CD4-positive, CD25-positive, alpha-beta regulatory T cell (primary cell): ENCODE data around the gene RAB3IL1. TPM values are rescaled to one million over a fixed set of nuclear protein-coding genes. Genes with fewer than 3 reads are reported as not detected.

Source experiments
- ATAC-seq, 2 donors: fragments of 150-1000 bp; cut with Tn5 transposase; one replicate each; pipeline ENCODE4 v1.10.0; 2021; ENCODE audit warnings: low read depth in 2 of 2, moderate number of reproducible peaks in 2 of 2, moderate library complexity in 1 of 2
- DNase-seq, 3 donors: peaks; one replicate each; pipeline versions ENCODE4 v3.0.0 to v3.0.0-alpha.2; 2012 to 2022; ENCODE audit warnings: mixed read lengths in 1 of 3
- H3K27ac ChIP-seq: one replicate; pipeline ENCODE4 v1.7.0; 2013; ENCODE audit warnings: mild to moderate bottlenecking, low read length; ENCODE audit not compliant: insufficient read depth, poor library complexity, severe bottlenecking
- H3K27me3 ChIP-seq: one replicate; pipeline ENCODE4 v1.7.0; 2013; ENCODE audit warnings: low read length; ENCODE audit not compliant: control insufficient read depth, insufficient read depth
- H3K36me3 ChIP-seq: one replicate; pipeline ENCODE4 v1.7.0; 2013; ENCODE audit warnings: mild to moderate bottlenecking, low read length, moderate library complexity; ENCODE audit not compliant: control insufficient read depth, insufficient read depth
- H3K4me1 ChIP-seq: 2 replicates; pipeline ENCODE4 v1.7.0; 2013; ENCODE audit warnings: mild to moderate bottlenecking, low read length; ENCODE audit not compliant: insufficient read depth, control insufficient read depth, poor library complexity, severe bottlenecking
- H3K4me3 ChIP-seq: one replicate; pipeline ENCODE4 v1.7.0; 2013; ENCODE audit warnings: low read depth, mild to moderate bottlenecking, low read length, moderate library complexity
- H3K9me3 ChIP-seq, 2 experiments: 1 replicate in 1 of 2; 2 replicates in 1 of 2; pipeline ENCODE4 v1.7.0; 2013; ENCODE audit warnings: low read length in 2 of 2, mild to moderate bottlenecking in 1 of 2, moderate library complexity in 1 of 2; ENCODE audit not compliant: control insufficient read depth in 2 of 2
- H3K27ac Mint-ChIP-seq, 3 donors: one replicate each; pipeline ENCODE4 v1.8.0; 2020 to 2022; ENCODE audit warnings: mild to moderate bottlenecking in 3 of 3, mixed read lengths in 3 of 3, moderate library complexity in 2 of 3
- H3K27me3 Mint-ChIP-seq: one replicate; pipeline ENCODE4 v1.8.0; 2022; ENCODE audit warnings: mild to moderate bottlenecking, mixed read lengths
- H3K36me3 Mint-ChIP-seq: one replicate; pipeline ENCODE4 v1.8.0; 2020; ENCODE audit warnings: mixed read lengths
- H3K4me1 Mint-ChIP-seq, 4 donors: one replicate each; pipeline ENCODE4 v1.8.0; 2020 to 2022; ENCODE audit warnings: mixed read lengths in 4 of 4, mild to moderate bottlenecking in 1 of 4
- H3K4me3 Mint-ChIP-seq, 4 donors: one replicate each; pipeline ENCODE4 v1.8.0; 2020 to 2022; ENCODE audit warnings: mild to moderate bottlenecking in 4 of 4, mixed read lengths in 4 of 4, moderate library complexity in 3 of 4
- H3K9me3 Mint-ChIP-seq, 7 donors: one replicate each; pipeline ENCODE4 v1.8.0; 2020 to 2022; ENCODE audit warnings: mixed read lengths in 7 of 7, mild to moderate bottlenecking in 3 of 7, moderate library complexity in 2 of 7
- polyA plus RNA-seq, 4 donors: library from polyadenylated mRNA; unstranded; fragments of 300-500 nt; fragmentation: Illumina TruSeq; gene quantifications; one replicate each; pipeline ENCODE4 v1.2.3, GENCODE V29; 2021
- total RNA-seq: library from RNA; stranded (reverse); gene quantifications from one replicate; pipeline ENCODE4 v1.2.3, GENCODE V29; 2022

RAB3IL1 gene
- total and polyA plus RNA-seq, 5 donors from 2014 or later = not detected

DNA sequence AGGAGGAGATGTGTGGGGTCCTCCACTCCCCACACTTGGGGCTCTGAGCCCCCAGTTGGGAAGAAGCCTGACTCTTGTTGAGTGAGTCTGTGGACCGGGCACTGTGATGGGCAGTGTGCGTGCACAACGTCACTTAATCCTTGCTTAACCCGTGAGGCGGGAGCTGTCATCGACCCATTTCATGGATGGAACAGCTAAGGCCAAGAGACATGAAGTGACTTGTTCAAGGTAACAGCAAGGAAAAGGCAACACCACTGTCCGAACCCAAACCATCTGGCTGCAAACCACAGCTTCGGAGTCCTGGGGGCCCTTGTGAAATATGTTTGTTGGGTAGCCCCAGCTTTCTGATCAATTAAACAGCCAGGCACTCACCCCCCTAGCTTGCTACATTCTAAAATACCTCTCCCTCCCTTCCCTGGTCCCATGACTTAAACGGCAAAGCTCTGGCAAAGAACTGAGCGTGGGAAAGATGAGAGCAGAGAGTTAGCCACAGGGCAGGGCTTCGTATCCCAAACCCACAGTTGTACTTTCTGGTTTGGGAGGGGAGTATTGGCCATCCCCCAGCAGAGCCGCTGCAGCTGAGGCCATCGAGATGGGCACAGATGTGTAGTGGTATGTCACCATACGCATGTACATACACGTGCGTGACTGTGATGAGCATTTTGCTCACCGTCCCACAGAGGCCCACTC, 63.0 kb downstream of the RAB3IL1 start:
- Mint-ChIP-seq H3K27ac (no peak overlapping the region), H3K9me3 (peaks cover 0 to 1% (median 0%) of the 10 kb centered on the region in 7 donors), H3K4me3 (no peak overlapping the region), H3K27me3 (no peaks in the 10 kb centered on the region), H3K36me3 (no peaks in the 10 kb centered on the region), H3K4me1 (no peaks in the 10 kb centered on the region)
- Histone ChIP-seq H3K4me1 (no peaks in the 10 kb centered on the region), H3K27ac (no peak overlapping the region), H3K27me3 (no peaks in the 10 kb centered on the region), H3K9me3 (no peaks in the 10 kb centered on the region), H3K36me3 (no peaks in the 10 kb centered on the region), H3K4me3 (no peak overlapping the region)
- no peak for DNase-seq
- no peak for ATAC-seq

DNA sequence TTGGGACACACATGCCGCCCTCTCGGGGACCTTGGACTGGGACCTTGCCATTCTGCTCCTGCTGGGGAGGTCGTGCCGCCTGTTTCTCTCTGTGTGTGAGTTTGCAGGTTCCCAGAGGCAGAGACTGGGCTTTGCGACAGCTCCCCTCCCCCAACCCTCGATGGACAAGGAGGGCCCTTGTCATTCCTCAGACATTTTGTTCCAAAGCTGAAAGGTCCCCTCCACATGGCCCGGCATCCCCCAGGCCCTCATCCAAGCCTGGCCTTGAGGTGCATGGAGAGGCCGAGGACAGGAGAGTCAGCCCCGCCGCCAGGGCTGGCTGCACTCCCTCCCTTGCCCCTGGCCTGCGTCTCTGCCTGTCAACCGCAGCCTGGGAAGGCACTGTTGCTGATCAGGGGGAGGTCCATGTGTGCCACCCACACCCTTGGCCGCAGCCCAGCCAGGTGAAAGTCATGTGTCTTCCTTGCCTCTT, 63.6 kb downstream of the RAB3IL1 start:
- H3K36me3 ChIP-seq = no peaks in the 10 kb centered on the region
- no peaks in the 10 kb centered on the region for H3K27me3 ChIP-seq
- no peak overlapping the region for H3K27ac ChIP-seq
- no peaks in the 10 kb centered on the region for H3K4me1 Mint-ChIP-seq
- H3K4me1 ChIP-seq = no peaks in the 10 kb centered on the region
- H3K36me3 Mint-ChIP-seq = no peaks in the 10 kb centered on the region
- H3K4me3 ChIP-seq = no peak overlapping the region
- no peak overlapping the region for H3K27ac Mint-ChIP-seq
- peaks cover 0 to 1% (median 0%) of the 10 kb centered on the region in 7 donors for H3K9me3 Mint-ChIP-seq
- no peaks in the 10 kb centered on the region for H3K27me3 Mint-ChIP-seq
- no peak for DNase-seq
- no peak overlapping the region for H3K4me3 Mint-ChIP-seq
- no peak for ATAC-seq
- no peaks in the 10 kb centered on the region for H3K9me3 ChIP-seq

DNA sequence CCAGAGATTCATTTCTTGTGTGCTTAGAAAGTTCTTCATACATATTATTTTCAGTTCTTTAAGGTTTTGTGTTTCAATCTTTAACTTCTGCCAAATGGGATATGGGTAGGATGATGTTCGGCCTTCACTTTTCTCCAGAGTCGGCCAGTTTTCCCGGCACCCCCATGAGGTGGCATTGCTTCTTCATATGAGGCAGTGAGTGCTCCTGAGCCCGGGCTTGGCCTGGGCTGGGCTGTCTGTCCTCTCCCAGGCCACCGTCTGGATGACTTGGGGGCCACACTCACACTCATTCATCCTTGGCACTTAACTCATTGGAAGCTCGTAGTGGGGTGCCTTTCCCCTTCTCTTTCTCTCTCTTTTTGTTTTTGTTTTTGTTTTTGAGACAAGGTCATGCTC, 65.5 kb downstream of the RAB3IL1 start:
- DNase-seq = no peak
- Histone ChIP-seq H3K27ac (no peak overlapping the region), H3K4me1 (no peaks in the 10 kb centered on the region), H3K36me3 (no peaks in the 10 kb centered on the region), H3K27me3 (no peaks in the 10 kb centered on the region), H3K4me3 (no peak overlapping the region), H3K9me3 (no peaks in the 10 kb centered on the region)
- Mint-ChIP-seq H3K27ac (no peak overlapping the region), H3K27me3 (no peaks in the 10 kb centered on the region), H3K4me3 (no peak overlapping the region), H3K4me1 (no peaks in the 10 kb centered on the region), H3K36me3 (no peaks in the 10 kb centered on the region), H3K9me3 (peaks cover 0 to 1% (median 0%) of the 10 kb centered on the region in 7 donors)
- ATAC-seq = no peak

DNA sequence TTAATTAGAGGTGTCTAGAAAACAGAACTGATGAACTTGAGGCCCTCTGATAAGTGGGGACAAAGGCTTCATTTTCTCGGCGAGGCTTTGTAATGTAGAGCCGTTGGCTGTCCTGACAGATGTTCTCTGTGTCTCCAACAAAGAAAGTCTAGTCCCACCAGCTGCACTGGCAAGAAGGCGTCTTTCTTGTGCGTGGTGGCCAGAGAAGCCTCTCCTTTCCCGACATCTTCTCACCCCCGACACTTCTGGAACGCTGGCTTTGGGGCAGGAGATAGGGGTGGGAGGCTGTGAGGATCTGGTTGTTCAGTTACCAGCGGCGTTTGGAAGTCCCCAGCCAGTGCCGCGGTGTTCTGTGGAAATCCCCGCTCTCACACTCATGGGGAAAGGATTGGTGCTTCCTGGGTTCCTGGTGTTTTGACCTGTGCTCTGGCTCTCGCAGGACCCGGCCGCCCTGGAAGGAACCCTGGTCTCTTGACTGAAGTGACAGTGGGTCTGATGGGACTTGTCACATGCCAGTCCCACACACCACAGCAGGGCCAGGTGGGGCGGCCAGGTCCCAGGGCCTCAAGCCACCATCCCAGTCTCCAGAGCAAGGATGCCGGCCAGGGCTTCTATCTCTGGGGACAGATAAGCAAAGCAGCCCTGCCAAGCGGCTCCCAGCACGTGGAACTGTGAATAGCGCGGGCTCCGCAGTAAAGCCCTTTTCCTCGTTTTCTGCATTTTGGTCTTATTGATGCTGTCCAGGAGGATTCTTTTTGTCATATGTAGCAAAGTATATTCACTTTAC, 66.1 kb downstream of the RAB3IL1 start:
- Histone ChIP-seq H3K9me3 (no peaks in the 10 kb centered on the region), H3K27me3 (no peaks in the 10 kb centered on the region), H3K36me3 (no peaks in the 10 kb centered on the region), H3K4me1 (no peaks in the 10 kb centered on the region), H3K27ac (no peak overlapping the region), H3K4me3 (no peak overlapping the region)
- H3K36me3 Mint-ChIP-seq = no peaks in the 10 kb centered on the region
- ATAC-seq (no peak), DNase-seq (no peak)
- no peaks in the 10 kb centered on the region for H3K27me3 Mint-ChIP-seq
- H3K27ac Mint-ChIP-seq = no peak overlapping the region
- H3K4me1 Mint-ChIP-seq = no peaks in the 10 kb centered on the region
- H3K4me3 Mint-ChIP-seq = no peak overlapping the region
- H3K9me3 Mint-ChIP-seq = peaks cover 0 to 1% (median 0%) of the 10 kb centered on the region in 7 donors

DNA sequence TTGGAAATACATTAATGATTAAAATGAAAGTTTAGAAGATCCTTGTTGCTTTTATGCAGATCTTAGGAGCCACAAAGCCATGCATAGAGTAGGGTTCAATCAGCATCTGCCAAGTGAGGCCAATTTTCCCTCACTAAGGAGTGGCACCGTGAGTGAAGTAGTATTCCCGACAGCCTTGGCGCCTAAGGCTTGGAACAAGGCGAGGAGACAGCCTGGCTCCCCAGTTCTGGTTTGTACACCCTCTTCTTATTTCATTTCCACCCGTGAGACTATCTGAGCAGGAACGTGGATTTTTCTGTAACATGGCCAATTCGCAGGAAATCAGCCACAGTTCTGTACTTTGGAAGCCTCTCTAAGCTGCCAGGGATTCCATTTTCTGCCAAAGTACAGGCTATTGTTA, 66.7 kb downstream of the RAB3IL1 start:
- Histone ChIP-seq H3K9me3 (no peaks in the 10 kb centered on the region), H3K4me3 (no peak overlapping the region), H3K27me3 (no peaks in the 10 kb centered on the region), H3K36me3 (no peaks in the 10 kb centered on the region), H3K4me1 (no peaks in the 10 kb centered on the region), H3K27ac (no peak overlapping the region)
- Mint-ChIP-seq H3K27me3 (no peaks in the 10 kb centered on the region), H3K36me3 (no peaks in the 10 kb centered on the region), H3K4me1 (no peaks in the 10 kb centered on the region), H3K4me3 (no peak overlapping the region), H3K9me3 (peaks cover 0 to 1% (median 0%) of the 10 kb centered on the region in 7 donors), H3K27ac (no peak overlapping the region)
- no peak for ATAC-seq
- DNase-seq = no peak

DNA sequence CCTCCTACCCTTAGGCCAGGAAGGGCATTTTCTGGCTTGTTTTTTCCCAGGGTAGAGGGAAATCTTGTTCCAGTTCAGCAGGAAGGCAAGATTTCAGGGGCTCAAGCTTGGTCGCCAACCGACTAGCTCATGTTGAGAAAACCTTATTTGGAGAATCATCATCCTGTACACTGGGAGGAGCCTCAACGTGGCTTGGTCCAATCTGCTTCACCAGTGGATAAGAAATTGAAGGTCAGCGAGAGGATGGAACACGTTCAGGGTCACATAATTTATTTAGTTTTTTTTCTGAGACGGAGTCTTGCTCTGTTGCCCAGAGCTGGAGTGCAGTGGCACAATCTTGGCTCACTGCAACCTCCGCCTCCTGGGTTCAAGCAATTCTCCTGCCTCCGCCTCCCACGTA, 68.7 kb downstream of the RAB3IL1 start:
- ATAC-seq (no peak), DNase-seq (no peak)
- Mint-ChIP-seq H3K4me3 (no peak overlapping the region), H3K36me3 (no peaks in the 10 kb centered on the region), H3K27me3 (no peaks in the 10 kb centered on the region), H3K4me1 (no peaks in the 10 kb centered on the region), H3K9me3 (peaks cover 0 to 1% (median 0%) of the 10 kb centered on the region in 7 donors), H3K27ac (peak overlapping the region in 1 of 3 donors; percentile 26)
- H3K4me1 ChIP-seq = no peaks in the 10 kb centered on the region
- no peaks in the 10 kb centered on the region for H3K36me3 ChIP-seq
- no peak overlapping the region for H3K27ac ChIP-seq
- H3K27me3 ChIP-seq = no peaks in the 10 kb centered on the region
- H3K4me3 ChIP-seq = no peak overlapping the region
- H3K9me3 ChIP-seq = no peaks in the 10 kb centered on the region

DNA sequence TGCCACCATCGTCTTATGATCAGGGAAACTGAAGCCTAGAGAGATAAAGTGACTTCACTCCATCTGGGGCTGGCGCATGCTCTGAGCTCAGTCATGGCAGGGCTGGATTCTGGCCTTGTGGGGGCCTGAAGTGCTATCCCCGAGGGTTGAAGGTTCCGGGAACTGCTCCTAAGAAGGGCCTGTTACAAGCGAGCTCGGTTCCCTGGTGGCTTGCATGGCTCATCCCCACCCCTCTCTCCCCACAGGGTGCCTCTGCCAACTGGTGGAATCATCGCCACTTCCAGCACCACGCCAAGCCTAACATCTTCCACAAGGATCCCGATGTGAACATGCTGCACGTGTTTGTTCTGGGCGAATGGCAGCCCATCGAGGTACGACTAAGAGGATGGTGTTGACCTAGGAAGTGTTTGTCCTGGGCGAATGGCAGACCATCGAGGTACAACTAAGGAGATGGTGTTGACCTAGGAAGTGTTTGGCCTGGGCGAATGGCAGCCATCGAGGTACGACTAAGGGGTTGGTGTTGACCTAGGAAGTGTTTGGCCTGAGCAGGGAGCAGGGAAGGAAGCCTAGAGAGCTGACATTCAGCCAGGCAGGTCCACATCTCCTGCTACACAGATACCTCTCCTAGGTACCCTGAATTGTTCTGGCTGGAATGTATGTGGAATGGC, 69.3 kb downstream of the RAB3IL1 start:
- H3K27ac ChIP-seq = no peak overlapping the region
- ATAC-seq = no peak
- Mint-ChIP-seq H3K27me3 (no peaks in the 10 kb centered on the region), H3K36me3 (no peaks in the 10 kb centered on the region), H3K27ac (peak overlapping the region in 1 of 3 donors; percentile 26), H3K4me1 (no peaks in the 10 kb centered on the region), H3K4me3 (no peak overlapping the region), H3K9me3 (peaks cover 0 to 1% (median 0%) of the 10 kb centered on the region in 7 donors)
- H3K9me3 ChIP-seq = no peaks in the 10 kb centered on the region
- H3K4me3 ChIP-seq = no peak overlapping the region
- H3K4me1 ChIP-seq = no peaks in the 10 kb centered on the region
- no peak for DNase-seq
- H3K36me3 ChIP-seq = no peaks in the 10 kb centered on the region
- no peaks in the 10 kb centered on the region for H3K27me3 ChIP-seq
